Measurements from ENCODE around the gene TTPAL. TPM values are rescaled to one million over a fixed set of nuclear protein-coding genes. Genes with fewer than 3 reads are reported as not detected.
A peak's percentile ranks its signal among the peaks of the same experiment; 100 is the strongest.

Gene TTPAL
- total RNA-seq, 1 donor from 2014 or later: 16.0 TPM

- intact Hi-C loops (cut with DNase I): no loop called here
Measured at GRCh38 chr20:44455126-44455525, 20.5 kb upstream of the TTPAL start.

GRCh38 chr20:44456611-44457010 lies 19.1 kb upstream of the TTPAL start:
- no peak for DNase-seq (ENCODE audit: extremely low spot score in 2 of 2)
- Histone ChIP-seq H3K27me3 (no peaks in the 10 kb centered on the region), H3K27ac (no peak overlapping the region), H3K4me3 (no peak overlapping the region), H3K36me3 (no peaks in the 10 kb centered on the region), H3K4me1 (no peaks in the 10 kb centered on the region), H3K9me3 (no peaks in the 10 kb centered on the region)
- TF ChIP-seq POLR2A (IDR thresholded peaks at IDR 0.05) (no peak), POLR2AphosphoS5 (IDR thresholded peaks at IDR 0.05; ENCODE audit: insufficient read depth in 1 of 2, low read depth in 1 of 2) (no peak), CTCF (IDR thresholded peaks at IDR 0.05) (no peak)
- intact Hi-C loops (cut with DNase I): no loop called here

More at GRCh38 chr20:44455126-44455525, 20.5 kb upstream of the TTPAL start:
- TF ChIP-seq CTCF (IDR thresholded peaks at IDR 0.05) (no peak), POLR2AphosphoS5 (IDR thresholded peaks at IDR 0.05; ENCODE audit: insufficient read depth in 1 of 2, low read depth in 1 of 2) (no peak), POLR2A (IDR thresholded peaks at IDR 0.05) (no peak)
- no peaks in the 10 kb centered on the region for H3K9me3 ChIP-seq
- H3K27ac ChIP-seq: no peak overlapping the region
- no peaks in the 10 kb centered on the region for H3K27me3 ChIP-seq
- H3K4me3 ChIP-seq: no peak overlapping the region
- H3K36me3 ChIP-seq: no peaks in the 10 kb centered on the region
- no peaks in the 10 kb centered on the region for H3K4me1 ChIP-seq
- DNase-seq (ENCODE audit: extremely low spot score in 2 of 2): no peak

- no peaks in the 10 kb centered on the region for H3K9me3 ChIP-seq
- DNase-seq (ENCODE audit: extremely low spot score in 2 of 2): no peak
- H3K27ac ChIP-seq: no peak overlapping the region
- intact Hi-C loops (cut with DNase I): no loop called here
- H3K36me3 ChIP-seq: no peaks in the 10 kb centered on the region
- no peak for TF ChIP-seq POLR2AphosphoS5 (IDR thresholded peaks at IDR 0.05; ENCODE audit: insufficient read depth in 1 of 2, low read depth in 1 of 2)
- no peak for TF ChIP-seq POLR2A (IDR thresholded peaks at IDR 0.05)
- no peak for TF ChIP-seq CTCF (IDR thresholded peaks at IDR 0.05)
- H3K4me1 ChIP-seq: no peaks in the 10 kb centered on the region
- no peak overlapping the region for H3K4me3 ChIP-seq
- H3K27me3 ChIP-seq: no peaks in the 10 kb centered on the region
Measured at GRCh38 chr20:44457016-44457415, 18.7 kb upstream of the TTPAL start.

GRCh38 chr20:44459271-44459670 lies 16.4 kb upstream of the TTPAL start:
- H3K27me3 ChIP-seq: no peaks in the 10 kb centered on the region
- H3K4me1 ChIP-seq: no peaks in the 10 kb centered on the region
- no peak overlapping the region for H3K27ac ChIP-seq
- no peak overlapping the region for H3K4me3 ChIP-seq
- H3K9me3 ChIP-seq: no peaks in the 10 kb centered on the region
- intact Hi-C loops (cut with DNase I): no loop called here
- no peak for DNase-seq (ENCODE audit: extremely low spot score in 2 of 2)
- TF ChIP-seq CTCF (IDR thresholded peaks at IDR 0.05) (no peak), POLR2A (IDR thresholded peaks at IDR 0.05) (no peak), POLR2AphosphoS5 (IDR thresholded peaks at IDR 0.05; ENCODE audit: insufficient read depth in 1 of 2, low read depth in 1 of 2) (no peak)
- H3K36me3 ChIP-seq: no peaks in the 10 kb centered on the region

GRCh38 chr20:44460795-44461141 lies 14.9 kb upstream of the TTPAL start:
- no peak overlapping the region for H3K27ac ChIP-seq
- no peaks in the 10 kb centered on the region for H3K4me1 ChIP-seq
- H3K27me3 ChIP-seq: no peaks in the 10 kb centered on the region
- intact Hi-C loops (cut with DNase I): no loop called here
- no peaks in the 10 kb centered on the region for H3K9me3 ChIP-seq
- no peak for DNase-seq (ENCODE audit: extremely low spot score in 2 of 2)
- H3K4me3 ChIP-seq: no peak overlapping the region
- no peaks in the 10 kb centered on the region for H3K36me3 ChIP-seq
- TF ChIP-seq POLR2AphosphoS5 (IDR thresholded peaks at IDR 0.05; ENCODE audit: insufficient read depth in 1 of 2, low read depth in 1 of 2) (no peak), POLR2A (IDR thresholded peaks at IDR 0.05) (no peak), CTCF (IDR thresholded peaks at IDR 0.05) (peak in 2 of 3 experiments; percentile 13 to 17)
